ENCODE results near the gene ARHGDIB. TPM values are rescaled to one million over a fixed set of nuclear protein-coding genes. Genes with fewer than 3 reads are reported as not detected.

Gene ARHGDIB
- total and polyA plus RNA-seq, 4 donors: 31.7 to 58.1 (median 38.6) TPM

- H3K9me3 ChIP-seq (ENCODE audit: control insufficient read depth, insufficient read depth, low read length): no peaks in the 10 kb centered on the region
- no peak for DNase-seq (ENCODE audit: low read depth in 4 of 6, low spot score in 6 of 6)
- no peaks in the 10 kb centered on the region for H3K36me3 ChIP-seq (ENCODE audit: control insufficient read depth, insufficient read depth, low read length)
- no peaks in the 10 kb centered on the region for H3K27me3 ChIP-seq (ENCODE audit: control insufficient read depth, insufficient read depth, low read length)
- H3K4me3 ChIP-seq (ENCODE audit: low read depth, low read length): no peak overlapping the region
- WGBS (ENCODE audit: insufficient coverage): 76% methylated on average over 5 of the region's 6 CpGs
- H3K27ac ChIP-seq (ENCODE audit: low read depth, low read length): no peak overlapping the region
- H3K4me1 ChIP-seq (ENCODE audit: control insufficient read depth, insufficient read depth, low read length): peaks cover 3% of the 10 kb centered on the region
Measured at GRCh38 chr12:14950982-14951746, 10.2 kb downstream of the ARHGDIB start.

- H3K27ac ChIP-seq (ENCODE audit: low read depth, low read length): no peak overlapping the region
- no peak overlapping the region for H3K4me3 ChIP-seq (ENCODE audit: low read depth, low read length)
- H3K27me3 ChIP-seq (ENCODE audit: control insufficient read depth, insufficient read depth, low read length): no peaks in the 10 kb centered on the region
- WGBS (ENCODE audit: insufficient coverage): 88% methylated on average over 1 of the region's 4 CpGs
- H3K9me3 ChIP-seq (ENCODE audit: control insufficient read depth, insufficient read depth, low read length): no peaks in the 10 kb centered on the region
- H3K36me3 ChIP-seq (ENCODE audit: control insufficient read depth, insufficient read depth, low read length): no peaks in the 10 kb centered on the region
- no peak for DNase-seq (ENCODE audit: low read depth in 4 of 6, low spot score in 6 of 6)
- peaks cover 3% of the 10 kb centered on the region for H3K4me1 ChIP-seq (ENCODE audit: control insufficient read depth, insufficient read depth, low read length)
Measured at GRCh38 chr12:14950421-14950820, 11.0 kb downstream of the ARHGDIB start.

GRCh38 chr12:14949631-14950030 is 11.8 kb downstream of the ARHGDIB start:
- Histone ChIP-seq H3K4me3 (ENCODE audit: low read depth, low read length) (no peak overlapping the region), H3K9me3 (ENCODE audit: control insufficient read depth, insufficient read depth, low read length) (no peaks in the 10 kb centered on the region), H3K27me3 (ENCODE audit: control insufficient read depth, insufficient read depth, low read length) (no peaks in the 10 kb centered on the region), H3K27ac (ENCODE audit: low read depth, low read length) (no peak overlapping the region), H3K4me1 (ENCODE audit: control insufficient read depth, insufficient read depth, low read length) (peaks cover 3% of the 10 kb centered on the region), H3K36me3 (ENCODE audit: control insufficient read depth, insufficient read depth, low read length) (no peaks in the 10 kb centered on the region)
- WGBS (ENCODE audit: insufficient coverage): 100% methylated on average over 4 of the region's 5 CpGs
- no peak for DNase-seq (ENCODE audit: low read depth in 4 of 6, low spot score in 6 of 6)

GRCh38 chr12:14948672-14949071 is 12.7 kb downstream of the ARHGDIB start:
- Histone ChIP-seq H3K27me3 (ENCODE audit: control insufficient read depth, insufficient read depth, low read length) (no peaks in the 10 kb centered on the region), H3K9me3 (ENCODE audit: control insufficient read depth, insufficient read depth, low read length) (no peaks in the 10 kb centered on the region), H3K27ac (ENCODE audit: low read depth, low read length) (peak overlapping the region; percentile 22), H3K4me1 (ENCODE audit: control insufficient read depth, insufficient read depth, low read length) (peaks cover 3% of the 10 kb centered on the region), H3K4me3 (ENCODE audit: low read depth, low read length) (no peak overlapping the region), H3K36me3 (ENCODE audit: control insufficient read depth, insufficient read depth, low read length) (no peaks in the 10 kb centered on the region)
- no CpG with 5 or more reads among the region's 3 CpGs for WGBS (ENCODE audit: insufficient coverage)
- DNase-seq (ENCODE audit: low read depth in 4 of 6, low spot score in 6 of 6): peak in 3 of 6 donors; percentile 9 to 55 (median 32)

- no CpG with 5 or more reads among the region's 1 CpG for WGBS (ENCODE audit: insufficient coverage)
- no peaks in the 10 kb centered on the region for H3K27me3 ChIP-seq (ENCODE audit: control insufficient read depth, insufficient read depth, low read length)
- no peaks in the 10 kb centered on the region for H3K9me3 ChIP-seq (ENCODE audit: control insufficient read depth, insufficient read depth, low read length)
- H3K4me3 ChIP-seq (ENCODE audit: low read depth, low read length): no peak overlapping the region
- no peaks in the 10 kb centered on the region for H3K36me3 ChIP-seq (ENCODE audit: control insufficient read depth, insufficient read depth, low read length)
- no peak overlapping the region for H3K27ac ChIP-seq (ENCODE audit: low read depth, low read length)
- no peak for DNase-seq (ENCODE audit: low read depth in 4 of 6, low spot score in 6 of 6)
- H3K4me1 ChIP-seq (ENCODE audit: control insufficient read depth, insufficient read depth, low read length): no peaks in the 10 kb centered on the region
Measured at GRCh38 chr12:14946861-14947260, 14.5 kb downstream of the ARHGDIB start.

GRCh38 chr12:14946162-14946561 is 15.2 kb downstream of the ARHGDIB start:
- no peak overlapping the region for H3K4me3 ChIP-seq (ENCODE audit: low read depth, low read length)
- 83% methylated on average over 2 of the region's 2 CpGs for WGBS (ENCODE audit: insufficient coverage)
- no peaks in the 10 kb centered on the region for H3K9me3 ChIP-seq (ENCODE audit: control insufficient read depth, insufficient read depth, low read length)
- no peaks in the 10 kb centered on the region for H3K4me1 ChIP-seq (ENCODE audit: control insufficient read depth, insufficient read depth, low read length)
- H3K27me3 ChIP-seq (ENCODE audit: control insufficient read depth, insufficient read depth, low read length): no peaks in the 10 kb centered on the region
- no peak overlapping the region for H3K27ac ChIP-seq (ENCODE audit: low read depth, low read length)
- H3K36me3 ChIP-seq (ENCODE audit: control insufficient read depth, insufficient read depth, low read length): no peaks in the 10 kb centered on the region
- no peak for DNase-seq (ENCODE audit: low read depth in 4 of 6, low spot score in 6 of 6)

- no peaks in the 10 kb centered on the region for H3K36me3 ChIP-seq (ENCODE audit: control insufficient read depth, insufficient read depth, low read length)
- WGBS (ENCODE audit: insufficient coverage): 93% methylated on average over 10 of the region's 12 CpGs
Measured at GRCh38 chr12:14942196-14942931, 19.0 kb downstream of the ARHGDIB start.

GRCh38 chr12:14941369-14941768 is 20.0 kb downstream of the ARHGDIB start:
- no CpG with 5 or more reads among the region's 2 CpGs for WGBS (ENCODE audit: insufficient coverage)
- no peaks in the 10 kb centered on the region for H3K27me3 ChIP-seq (ENCODE audit: control insufficient read depth, insufficient read depth, low read length)
- H3K36me3 ChIP-seq (ENCODE audit: control insufficient read depth, insufficient read depth, low read length): no peaks in the 10 kb centered on the region
- H3K9me3 ChIP-seq (ENCODE audit: control insufficient read depth, insufficient read depth, low read length): no peaks in the 10 kb centered on the region
- H3K4me3 ChIP-seq (ENCODE audit: low read depth, low read length): no peak overlapping the region
- H3K27ac ChIP-seq (ENCODE audit: low read depth, low read length): no peak overlapping the region
- no peak for DNase-seq (ENCODE audit: low read depth in 4 of 6, low spot score in 6 of 6)
- H3K4me1 ChIP-seq (ENCODE audit: control insufficient read depth, insufficient read depth, low read length): no peaks in the 10 kb centered on the region

More at GRCh38 chr12:14942196-14942931, 19.0 kb downstream of the ARHGDIB start:
- Histone ChIP-seq H3K27ac (ENCODE audit: low read depth, low read length) (no peak overlapping the region), H3K9me3 (ENCODE audit: control insufficient read depth, insufficient read depth, low read length) (no peaks in the 10 kb centered on the region), H3K4me3 (ENCODE audit: low read depth, low read length) (no peak overlapping the region), H3K4me1 (ENCODE audit: control insufficient read depth, insufficient read depth, low read length) (no peaks in the 10 kb centered on the region), H3K27me3 (ENCODE audit: control insufficient read depth, insufficient read depth, low read length) (no peaks in the 10 kb centered on the region)
- DNase-seq (ENCODE audit: low read depth in 4 of 6, low spot score in 6 of 6): no peak

- Histone ChIP-seq H3K27ac (ENCODE audit: low read depth, low read length) (no peak within 1 kb of the TSS), H3K27me3 (ENCODE audit: control insufficient read depth, insufficient read depth, low read length) (no peaks in the 10 kb centered on the region), H3K9me3 (ENCODE audit: control insufficient read depth, insufficient read depth, low read length) (no peaks in the 10 kb centered on the region), H3K36me3 (ENCODE audit: control insufficient read depth, insufficient read depth, low read length) (no peaks in the 10 kb centered on the region), H3K4me3 (ENCODE audit: low read depth, low read length) (no peak within 1 kb of the TSS), H3K4me1 (ENCODE audit: control insufficient read depth, insufficient read depth, low read length) (no peaks in the 10 kb centered on the region)
- DNase-seq (ENCODE audit: low read depth in 4 of 6, low spot score in 6 of 6): no peak
- WGBS (ENCODE audit: insufficient coverage): 71% methylated on average over 1 of the region's 3 CpGs
Measured at GRCh38 chr12:14938301-14938700, 23.1 kb downstream of the ARHGDIB start, which contains the start of gene ERP27. ERP27 (minus strand) TSS chr12:14938537; CDS start chr12:14938508, 29 bp downstream.

All from spinal cord (tissue), 10 donors.